EH (cell line): Measurements from ENCODE around the gene KLHL5.
"Not testable (repeated sequence)": the region's sequence is repeated elsewhere in the genome, so short reads cannot be mapped to it uniquely, and the experiment has no call there.

ENCODE experiments used
- DNase-seq: peaks from one replicate; pipeline ENCODE4 v3.0.0-alpha.2; 2015; ENCODE audit warnings: low read depth

Gene KLHL5, protein sequence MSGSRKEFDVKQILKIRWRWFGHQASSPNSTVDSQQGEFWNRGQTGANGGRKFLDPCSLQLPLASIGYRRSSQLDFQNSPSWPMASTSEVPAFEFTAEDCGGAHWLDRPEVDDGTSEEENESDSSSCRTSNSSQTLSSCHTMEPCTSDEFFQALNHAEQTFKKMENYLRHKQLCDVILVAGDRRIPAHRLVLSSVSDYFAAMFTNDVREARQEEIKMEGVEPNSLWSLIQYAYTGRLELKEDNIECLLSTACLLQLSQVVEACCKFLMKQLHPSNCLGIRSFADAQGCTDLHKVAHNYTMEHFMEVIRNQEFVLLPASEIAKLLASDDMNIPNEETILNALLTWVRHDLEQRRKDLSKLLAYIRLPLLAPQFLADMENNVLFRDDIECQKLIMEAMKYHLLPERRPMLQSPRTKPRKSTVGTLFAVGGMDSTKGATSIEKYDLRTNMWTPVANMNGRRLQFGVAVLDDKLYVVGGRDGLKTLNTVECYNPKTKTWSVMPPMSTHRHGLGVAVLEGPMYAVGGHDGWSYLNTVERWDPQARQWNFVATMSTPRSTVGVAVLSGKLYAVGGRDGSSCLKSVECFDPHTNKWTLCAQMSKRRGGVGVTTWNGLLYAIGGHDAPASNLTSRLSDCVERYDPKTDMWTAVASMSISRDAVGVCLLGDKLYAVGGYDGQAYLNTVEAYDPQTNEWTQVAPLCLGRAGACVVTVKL

DNA sequence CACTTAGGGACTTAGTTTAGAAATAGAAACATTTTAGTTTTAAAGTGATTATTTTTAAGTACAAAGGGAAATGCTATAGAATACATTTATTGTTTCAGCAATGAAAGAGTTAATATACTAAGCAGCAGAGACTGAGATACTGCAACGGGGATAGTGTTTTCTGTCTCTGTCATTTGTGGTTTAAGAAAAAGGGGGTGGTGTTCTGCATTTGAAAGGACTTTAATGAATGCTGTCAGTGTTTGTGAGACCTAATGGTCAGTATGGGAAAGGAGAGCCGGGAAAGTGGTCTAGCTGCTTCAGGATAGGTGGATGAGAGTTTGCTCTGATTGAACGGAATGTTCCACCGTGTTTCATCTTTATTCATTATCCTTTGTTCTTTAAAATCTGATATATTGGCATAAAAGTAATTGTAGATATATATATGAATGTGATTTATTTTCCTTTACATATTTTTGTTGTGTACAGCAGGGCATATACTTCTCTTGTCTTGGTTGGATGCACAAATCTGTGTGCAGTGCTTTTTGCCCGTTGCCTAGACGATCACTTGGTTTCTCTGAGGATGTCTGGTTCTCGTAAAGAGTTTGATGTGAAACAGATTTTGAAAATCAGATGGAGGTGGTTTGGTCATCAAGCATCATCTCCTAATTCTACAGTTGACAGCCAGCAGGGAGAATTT lies at the start of gene KLHL5:
Gene KLHL5, plus strand, starts transcription at position 139 of the 676 bp plus-strand sequence. Its CDS starts 421 bp downstream, at position 560.
- peak; percentile 16 for DNase-seq

DNA sequence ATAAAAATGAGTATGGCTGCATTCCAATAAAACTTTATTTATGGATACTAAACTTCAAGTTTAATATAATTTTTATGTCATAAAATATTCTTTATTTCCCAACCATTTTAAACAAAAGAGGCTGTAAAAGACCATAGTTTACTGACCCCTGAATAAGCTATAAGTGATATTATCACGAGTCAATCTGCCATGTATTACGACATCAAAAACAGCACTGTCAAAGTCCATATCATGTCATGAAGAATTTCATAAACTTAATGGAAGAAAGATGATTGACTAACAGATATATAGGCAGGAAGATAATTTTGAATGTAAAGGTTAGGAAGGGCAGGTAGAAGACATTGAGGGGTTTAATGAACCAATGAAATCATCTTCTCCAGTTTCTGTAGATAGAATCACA lies 48.0 kb upstream of the KLHL5 start:
- no peak for DNase-seq

DNA sequence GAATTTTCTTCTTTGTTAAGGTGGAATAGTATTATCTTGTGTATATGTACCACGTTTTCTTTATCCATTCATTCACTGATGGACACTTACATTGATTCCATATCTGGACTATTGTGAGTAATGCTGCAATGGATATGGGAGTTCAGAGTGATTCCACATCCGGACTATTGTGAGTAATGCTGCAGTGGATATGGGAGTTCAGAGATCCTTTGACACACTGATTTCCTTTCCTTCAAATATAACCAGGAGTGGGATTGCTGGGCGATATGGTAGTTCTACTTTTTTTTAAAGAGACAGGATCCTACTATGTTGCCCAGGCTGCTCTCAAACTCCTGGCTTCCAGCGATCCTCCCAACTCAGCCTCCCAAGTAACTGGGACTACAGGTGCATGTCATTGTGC lies 41.9 kb upstream of the KLHL5 start:
- DNase-seq, result no peak

DNA sequence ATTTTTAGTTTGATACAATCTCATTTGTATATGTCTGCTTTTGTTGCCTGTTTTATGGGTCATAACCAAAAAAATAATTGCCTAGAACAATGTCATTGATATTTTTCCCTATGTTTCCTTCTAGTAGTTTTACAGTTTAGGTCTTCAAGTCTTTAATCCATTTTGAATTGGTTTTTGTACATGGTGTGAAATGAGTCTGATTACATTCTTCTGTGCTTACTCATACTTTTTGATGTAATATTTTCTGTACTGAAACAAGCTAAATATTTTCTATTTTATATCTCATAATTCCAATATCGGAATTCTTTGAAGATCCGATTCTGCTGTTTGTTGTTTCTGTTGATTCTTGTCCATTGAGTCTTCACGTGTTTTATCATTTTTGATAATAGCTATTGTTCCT lies 40.4 kb upstream of the KLHL5 start:
- DNase-seq, result no peak

DNA sequence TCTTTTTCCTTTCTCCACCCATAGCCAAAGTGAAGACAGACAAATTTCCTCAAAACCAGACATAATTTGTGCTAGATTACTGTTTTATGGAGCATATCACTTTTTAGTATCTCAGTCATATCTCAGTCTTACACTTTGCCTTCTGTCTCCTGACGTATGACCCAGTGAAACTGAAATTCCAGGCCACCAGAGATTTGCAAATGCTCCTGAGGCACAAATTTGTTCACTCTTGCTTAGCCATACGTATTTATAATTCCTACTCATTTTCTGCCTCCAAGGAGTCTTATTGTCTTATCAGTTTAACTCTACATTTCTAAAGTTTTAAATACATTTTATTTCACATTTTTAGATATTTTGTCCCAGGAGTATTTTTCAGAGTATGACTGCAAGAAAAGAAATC lies 39.8 kb upstream of the KLHL5 start:
- no peak for DNase-seq

DNA sequence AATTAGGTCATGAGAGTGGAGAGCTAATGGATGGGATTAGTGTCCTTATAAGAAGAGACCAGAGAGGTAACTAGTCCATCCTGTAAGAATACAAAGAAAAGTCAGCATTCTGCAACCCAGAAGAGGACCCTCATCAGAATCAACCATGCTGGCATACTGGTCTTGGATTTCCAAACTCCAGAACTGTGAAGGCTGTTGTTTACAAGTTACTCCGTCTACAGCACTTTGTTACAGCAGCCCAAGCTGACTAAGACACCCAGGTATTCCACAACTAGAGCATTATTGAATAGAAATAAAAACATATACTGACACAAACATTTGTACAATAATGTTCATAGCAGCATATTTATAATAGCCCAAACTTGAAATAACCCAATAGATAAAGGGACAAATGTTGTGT lies 39.0 kb upstream of the KLHL5 start:
- no peak for DNase-seq

DNA sequence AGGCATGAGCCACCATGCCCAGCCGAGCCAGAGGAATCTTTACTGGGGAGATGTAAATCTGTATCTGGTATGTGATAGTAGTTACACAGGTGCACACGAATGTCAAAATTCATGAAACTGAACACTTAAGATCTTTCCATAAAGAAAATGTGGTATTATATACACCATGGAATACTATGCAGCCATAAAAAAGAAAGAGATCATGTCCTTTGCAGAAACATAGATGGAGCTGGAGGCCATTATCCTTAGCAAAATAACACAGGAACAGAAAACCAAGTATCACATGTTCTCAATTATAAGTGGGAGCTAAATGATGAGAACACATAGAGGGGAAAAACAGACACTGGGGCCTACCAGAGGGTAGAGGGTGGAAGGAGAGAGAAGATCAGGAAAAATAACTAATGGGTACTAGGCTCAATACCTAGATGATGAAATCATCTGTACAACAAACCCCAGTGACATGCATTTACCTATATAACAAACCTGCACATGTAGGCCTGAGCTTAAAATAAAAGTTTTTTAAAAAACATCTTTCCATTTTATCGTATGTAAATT lies 37.6 kb upstream of the KLHL5 start:
- no peak for DNase-seq

DNA sequence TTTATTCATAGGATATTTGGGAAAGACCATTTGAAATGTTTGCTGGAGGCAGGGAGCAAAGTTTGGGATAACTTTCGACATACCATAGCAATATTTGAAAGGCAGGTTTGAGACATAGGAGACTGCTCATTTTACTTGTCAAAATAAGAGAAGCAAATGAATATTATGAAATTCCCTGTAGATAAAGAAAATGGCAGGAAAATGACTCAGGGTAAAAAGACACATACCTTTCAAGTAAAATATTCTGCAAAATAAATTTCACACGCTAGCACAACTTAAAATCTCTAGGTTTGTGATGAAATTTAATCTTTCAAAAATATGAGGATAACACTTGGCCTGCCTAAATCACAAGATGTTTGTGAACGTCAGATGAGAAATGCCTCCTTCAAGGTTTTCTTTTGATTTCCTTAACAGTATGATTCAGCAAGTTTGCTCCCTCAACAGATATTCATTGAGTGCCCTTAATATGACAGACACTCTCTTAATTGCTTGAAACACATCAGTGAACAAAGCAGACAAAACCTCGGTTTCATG lies 36.4 kb upstream of the KLHL5 start:
- no peak for DNase-seq

DNA sequence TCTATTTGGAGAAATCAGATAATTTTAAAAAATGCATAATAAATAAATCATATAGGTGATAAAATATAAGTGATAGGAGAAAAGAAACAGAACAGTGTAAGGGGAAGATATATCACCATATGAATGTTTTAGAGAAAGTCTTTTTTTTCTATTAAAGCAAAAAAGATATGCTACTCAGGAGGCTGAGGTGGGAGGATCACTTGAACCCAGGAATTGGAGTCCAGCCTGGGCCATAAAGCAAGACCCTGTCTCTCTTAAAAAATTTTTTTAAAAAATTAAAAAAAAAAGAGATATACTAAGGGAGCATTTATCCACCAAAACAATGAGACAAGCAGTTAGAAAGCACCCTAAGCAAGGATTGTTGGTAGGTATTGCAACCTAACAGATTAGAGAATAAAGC lies 35.9 kb upstream of the KLHL5 start:
- DNase-seq, result no peak

DNA sequence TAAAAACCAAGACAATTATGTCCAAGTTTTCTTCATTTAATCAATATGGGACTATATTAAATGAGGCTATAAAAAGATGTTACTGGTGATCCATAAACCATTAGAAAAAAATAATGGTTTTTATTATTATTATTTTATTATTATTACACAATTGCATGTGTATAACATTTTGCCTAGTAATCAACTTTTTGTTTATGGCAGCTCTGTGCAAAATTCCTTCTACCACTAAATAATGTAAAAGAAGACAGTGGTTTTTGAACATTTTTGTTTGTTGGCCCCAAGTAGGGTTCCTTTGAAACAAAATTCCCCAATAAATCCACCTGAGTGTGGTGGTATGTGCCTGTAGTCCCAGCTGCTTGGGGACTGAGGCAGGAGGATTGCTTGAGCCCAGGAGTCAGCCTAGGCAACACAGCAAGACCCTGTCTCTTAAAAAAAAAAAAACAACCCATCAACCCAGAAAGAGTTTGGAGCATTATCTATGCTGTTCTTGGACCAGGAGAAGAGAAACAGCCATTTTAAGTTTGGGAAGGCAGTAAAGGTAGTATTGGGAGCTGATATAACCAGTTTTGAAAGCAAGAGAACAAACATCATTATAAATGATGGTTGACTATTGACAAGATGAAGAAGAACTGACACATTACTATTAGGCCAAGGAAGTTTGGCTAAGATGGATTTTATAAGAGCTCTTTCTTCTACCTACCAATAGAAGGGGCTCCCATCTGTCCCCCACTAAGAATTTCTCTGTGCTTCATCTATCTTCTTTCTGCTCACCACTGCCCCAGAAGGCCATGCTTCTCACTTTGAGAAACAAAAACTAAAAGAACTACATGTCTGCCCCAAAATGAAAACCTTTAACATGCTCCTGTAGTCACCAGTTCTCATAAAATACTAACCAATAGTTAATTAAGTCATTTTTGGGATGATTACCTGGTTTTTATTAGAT lies 32.0 kb upstream of the KLHL5 start:
- no peak for DNase-seq

DNA sequence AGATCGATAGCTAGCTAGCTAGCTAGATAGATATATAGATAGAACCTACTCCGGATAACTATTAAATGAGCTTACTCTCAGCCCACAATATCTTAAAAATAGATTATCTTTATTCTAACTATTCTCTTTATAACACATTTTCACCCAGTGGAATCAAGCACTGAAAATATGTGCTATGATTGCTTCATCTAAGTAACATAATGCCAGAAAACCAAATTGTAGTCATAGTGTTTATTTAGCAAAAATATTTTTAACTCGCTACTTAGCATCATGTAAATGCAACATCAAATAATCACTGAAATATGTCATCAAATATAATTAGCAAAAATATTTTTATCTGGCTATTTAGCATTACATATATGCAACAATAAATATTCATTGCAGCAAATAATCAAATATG lies 31.3 kb upstream of the KLHL5 start:
- DNase-seq, result peak; percentile 23

DNA sequence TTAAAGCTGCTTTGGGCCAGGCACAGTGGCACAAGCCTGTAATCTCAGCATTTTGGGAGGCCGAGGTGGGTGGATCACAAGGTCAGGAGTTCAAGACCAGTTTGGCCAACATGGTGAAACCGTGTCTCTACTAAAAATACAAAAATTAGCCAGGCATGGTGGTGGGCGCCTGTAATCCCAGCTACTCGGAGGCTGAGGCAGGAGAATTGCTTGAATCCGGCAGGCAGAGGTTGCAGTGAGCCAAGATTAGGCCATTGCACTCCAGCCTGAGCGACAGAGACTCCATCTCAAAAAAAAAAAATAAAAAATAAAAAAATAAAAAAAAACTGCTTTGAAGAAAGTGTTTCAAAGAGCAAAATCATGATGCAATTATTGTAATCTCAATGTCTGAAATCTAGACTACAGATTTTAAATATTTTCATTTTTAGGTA lies 30.4 kb upstream of the KLHL5 start:
- DNase-seq, result not testable (repeated sequence)

DNA sequence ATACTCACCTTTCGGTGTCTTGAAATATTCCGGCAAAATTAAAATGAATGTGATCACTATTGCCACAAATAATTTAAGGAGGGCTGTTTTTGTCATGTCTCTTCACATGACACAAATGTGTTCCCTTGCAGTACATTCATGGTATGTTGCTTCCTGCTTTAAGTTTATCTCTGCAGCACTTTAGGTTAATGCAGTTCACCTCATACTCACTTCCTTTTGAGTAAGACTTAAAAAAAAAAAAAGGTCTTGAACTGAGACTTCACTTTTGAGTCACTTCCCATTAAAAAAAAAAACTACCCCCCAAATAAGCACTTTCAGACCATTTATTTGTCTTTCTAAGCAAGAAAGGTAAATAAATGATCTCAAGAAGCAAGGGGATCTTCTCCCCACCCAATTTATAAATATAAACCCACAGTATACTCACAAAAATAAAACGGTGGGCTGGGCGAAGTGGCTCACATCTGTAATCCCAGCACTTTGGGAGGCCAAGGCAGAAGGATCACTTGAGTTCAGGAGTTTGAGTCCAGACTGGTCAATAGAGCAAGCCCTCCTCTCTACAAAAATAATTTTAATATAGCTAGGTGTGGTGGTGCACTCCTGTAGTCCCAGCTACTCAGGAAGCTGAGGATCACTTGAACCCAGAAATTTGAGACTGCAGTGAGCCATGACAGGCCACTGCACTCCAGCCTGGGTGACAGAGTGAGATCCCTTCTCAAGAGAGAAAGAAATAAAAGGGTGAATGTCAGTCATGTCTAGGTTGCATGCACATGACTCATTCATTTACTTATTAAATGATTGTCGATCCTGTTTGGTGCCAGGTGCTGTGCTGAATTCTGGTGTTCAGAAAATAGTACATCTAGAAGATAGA lies 29.6 kb upstream of the KLHL5 start, which contains the start of gene TMEM156:
Gene TMEM156, minus strand, starts transcription at position 192 of the 868 bp plus-strand sequence. Its CDS starts 96 bp downstream, at position 96.
- peak; percentile 48 for DNase-seq

DNA sequence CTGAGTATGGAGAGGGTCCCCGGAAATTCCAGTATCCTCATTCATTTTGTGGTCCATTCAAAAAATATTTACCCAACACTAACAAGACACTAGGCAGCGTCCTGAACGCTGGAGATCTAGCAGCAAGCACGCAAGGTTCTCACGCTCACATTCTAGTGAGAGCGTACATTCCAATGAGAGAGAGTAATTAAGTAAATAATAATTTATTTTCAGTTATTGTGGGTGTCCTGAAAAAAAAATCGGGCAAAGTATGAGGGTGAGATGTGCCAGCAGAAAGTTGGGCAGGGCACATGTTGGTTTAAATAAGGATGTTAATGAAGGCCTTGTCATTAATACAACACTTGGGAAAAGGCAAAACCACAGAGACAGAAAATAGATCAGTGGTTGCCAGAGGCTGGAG lies 25.9 kb upstream of the KLHL5 start:
- peak; percentile 74 for DNase-seq

DNA sequence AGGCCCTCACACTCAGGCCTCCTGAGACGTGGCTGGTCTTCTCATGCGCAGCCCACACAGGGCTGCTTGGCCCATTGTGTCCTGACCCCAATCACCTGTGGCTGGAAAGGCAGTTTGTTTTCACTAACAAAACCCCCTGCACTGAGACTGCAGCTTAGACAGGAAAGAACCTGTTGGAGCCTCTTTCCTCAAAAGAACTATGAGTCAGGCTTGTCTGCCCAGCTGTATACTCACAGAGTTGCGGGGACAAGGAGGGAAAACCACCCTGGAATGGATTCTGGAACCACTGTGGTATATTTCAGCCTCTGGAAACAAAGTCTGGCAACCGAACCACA lies 24.6 kb upstream of the KLHL5 start:
- peak; percentile 18 for DNase-seq

DNA sequence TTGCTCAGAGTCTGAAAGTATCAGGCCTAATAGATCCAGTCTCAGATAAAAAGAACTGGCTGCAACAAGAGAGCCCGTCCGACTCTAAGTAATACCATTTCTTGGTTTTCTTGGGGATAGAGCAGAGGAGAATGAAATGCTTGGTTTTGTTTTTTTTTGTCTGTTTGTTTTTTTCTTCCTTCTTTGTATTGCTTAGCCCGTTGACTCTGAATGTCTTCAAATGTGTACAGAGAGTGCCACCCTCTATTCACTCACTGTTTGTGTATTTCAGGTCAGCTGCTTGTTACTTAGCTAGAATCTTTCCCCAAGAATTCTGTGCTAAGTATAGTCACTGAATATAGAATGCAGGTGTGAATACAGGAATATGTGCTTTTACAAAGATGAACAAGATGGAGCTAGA lies 24.1 kb upstream of the KLHL5 start:
- no peak for DNase-seq

DNA sequence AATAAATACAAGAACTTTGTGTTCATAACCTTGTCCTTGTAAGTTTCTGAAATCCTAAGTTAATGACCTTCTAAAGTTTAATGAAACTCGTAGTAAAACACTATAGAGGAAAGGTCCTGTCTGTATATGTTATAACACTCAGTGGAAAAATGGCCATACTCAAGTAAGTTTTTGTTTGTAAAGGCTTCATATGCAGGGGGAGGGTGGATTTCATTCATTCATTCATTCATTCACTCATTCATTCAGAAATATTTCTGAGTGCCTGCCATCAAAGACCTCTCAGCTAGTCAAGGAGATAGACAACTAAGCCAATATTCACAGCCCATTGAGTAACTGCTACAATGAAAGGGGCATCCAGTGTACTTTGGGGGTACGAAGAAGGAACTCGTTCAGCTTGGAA lies 22.9 kb upstream of the KLHL5 start:
- no peak for DNase-seq

DNA sequence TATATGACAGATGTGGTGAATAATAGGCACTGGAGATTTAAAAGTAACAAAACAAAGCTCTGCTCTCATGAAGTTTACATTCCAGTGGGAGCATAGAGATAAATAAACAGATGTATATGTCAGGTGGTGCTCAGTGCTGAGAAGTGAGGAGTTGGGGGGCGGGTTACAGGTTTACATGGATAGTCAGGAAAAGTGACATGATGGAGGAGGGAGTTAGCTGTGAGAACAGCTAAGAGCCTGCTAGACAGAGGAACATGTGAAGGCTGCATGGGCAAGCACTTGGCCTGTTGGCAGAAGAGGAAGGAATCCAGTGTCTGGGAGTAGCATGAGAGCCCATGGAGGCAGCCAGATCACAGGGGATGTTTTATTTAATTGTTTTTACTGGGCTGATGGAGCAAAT lies 19.7 kb upstream of the KLHL5 start:
- no peak for DNase-seq

DNA sequence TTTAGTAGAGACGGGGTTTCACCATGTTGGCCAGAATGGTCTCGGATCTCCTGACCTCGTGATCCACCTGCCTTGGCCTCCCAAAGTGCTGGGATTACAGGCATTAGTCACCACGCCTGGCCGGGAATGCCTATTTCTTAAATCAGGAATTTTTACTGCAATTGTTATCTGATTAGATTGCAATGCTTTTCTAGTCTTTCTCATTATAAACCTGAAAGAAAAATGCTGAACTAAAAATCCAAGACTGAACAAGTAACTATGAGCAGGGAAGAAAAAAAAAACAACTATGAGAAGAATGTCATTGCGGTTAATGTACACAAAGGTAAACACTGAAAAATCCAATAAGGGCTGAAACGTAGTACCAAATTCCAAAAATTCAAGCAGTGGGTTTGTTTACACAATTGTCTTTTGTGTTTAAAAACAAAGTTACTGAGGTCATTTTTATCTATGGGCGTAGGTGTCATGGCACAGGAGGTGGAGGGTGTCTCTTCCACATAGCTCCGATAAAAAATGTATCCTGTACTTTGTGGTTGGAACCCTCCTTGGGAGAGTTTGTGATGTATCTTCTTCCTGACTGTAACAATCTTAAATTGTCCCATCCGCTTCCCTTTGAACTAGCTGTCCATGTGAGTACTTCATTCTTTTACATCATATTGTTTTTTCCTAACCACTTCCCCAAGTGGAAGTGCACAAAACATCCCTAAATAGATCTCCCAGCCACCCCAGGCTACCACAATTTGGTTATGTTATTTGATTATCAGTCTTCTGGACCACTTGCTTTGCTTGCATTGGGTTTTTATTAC lies 18.8 kb upstream of the KLHL5 start:
- peak; percentile 79 for DNase-seq
